ENCODE data around the gene STK40.

DNA sequence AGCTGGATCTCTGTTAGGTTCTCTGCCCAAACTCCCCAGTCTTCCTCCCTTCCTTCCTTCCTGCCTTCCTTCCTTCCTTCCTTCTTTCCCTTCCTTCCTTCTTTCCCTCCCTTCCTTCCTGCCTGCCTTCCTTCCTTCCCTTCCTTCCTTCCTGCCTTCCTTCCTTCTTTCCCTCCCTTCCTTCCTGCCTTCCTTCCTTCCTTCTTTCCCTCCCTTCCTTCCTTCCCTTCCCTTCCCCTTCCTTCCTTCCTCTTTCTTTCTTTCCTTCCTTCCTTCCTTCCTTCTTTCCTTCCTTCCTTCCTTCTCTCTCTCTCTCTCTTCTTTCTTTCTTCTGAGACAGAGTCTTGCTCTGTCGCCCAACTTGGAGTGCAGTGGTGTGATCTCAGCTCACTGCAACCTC, 20.7 kb upstream of the STK40 start:
- TF ChIP-seq, protein P1, sequence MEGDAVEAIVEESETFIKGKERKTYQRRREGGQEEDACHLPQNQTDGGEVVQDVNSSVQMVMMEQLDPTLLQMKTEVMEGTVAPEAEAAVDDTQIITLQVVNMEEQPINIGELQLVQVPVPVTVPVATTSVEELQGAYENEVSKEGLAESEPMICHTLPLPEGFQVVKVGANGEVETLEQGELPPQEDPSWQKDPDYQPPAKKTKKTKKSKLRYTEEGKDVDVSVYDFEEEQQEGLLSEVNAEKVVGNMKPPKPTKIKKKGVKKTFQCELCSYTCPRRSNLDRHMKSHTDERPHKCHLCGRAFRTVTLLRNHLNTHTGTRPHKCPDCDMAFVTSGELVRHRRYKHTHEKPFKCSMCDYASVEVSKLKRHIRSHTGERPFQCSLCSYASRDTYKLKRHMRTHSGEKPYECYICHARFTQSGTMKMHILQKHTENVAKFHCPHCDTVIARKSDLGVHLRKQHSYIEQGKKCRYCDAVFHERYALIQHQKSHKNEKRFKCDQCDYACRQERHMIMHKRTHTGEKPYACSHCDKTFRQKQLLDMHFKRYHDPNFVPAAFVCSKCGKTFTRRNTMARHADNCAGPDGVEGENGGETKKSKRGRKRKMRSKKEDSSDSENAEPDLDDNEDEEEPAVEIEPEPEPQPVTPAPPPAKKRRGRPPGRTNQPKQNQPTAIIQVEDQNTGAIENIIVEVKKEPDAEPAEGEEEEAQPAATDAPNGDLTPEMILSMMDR (conservative IDR thresholded peaks at IDR 0.05 in 1 of 2, IDR thresholded peaks at IDR 0.05 in 1 of 2; ENCODE audit: low read depth in 1 of 2, low read length in 2 of 2): no peak
- TF ChIP-seq EZH2 (IDR thresholded peaks at IDR 0.05; ENCODE audit: low read length, missing control alignments): no peak
